ENCODE data around the gene NUP210L. TPM values are rescaled to one million over a fixed set of nuclear protein-coding genes. Genes with fewer than 3 reads are reported as not detected.
"Not testable (repeated sequence)": the region's sequence is repeated elsewhere in the genome, so short reads cannot be mapped to it uniquely, and the experiment has no call there.

NUP210L gene
- total RNA-seq, 1 donor from 2014 or later = 0.10 TPM

DNA sequence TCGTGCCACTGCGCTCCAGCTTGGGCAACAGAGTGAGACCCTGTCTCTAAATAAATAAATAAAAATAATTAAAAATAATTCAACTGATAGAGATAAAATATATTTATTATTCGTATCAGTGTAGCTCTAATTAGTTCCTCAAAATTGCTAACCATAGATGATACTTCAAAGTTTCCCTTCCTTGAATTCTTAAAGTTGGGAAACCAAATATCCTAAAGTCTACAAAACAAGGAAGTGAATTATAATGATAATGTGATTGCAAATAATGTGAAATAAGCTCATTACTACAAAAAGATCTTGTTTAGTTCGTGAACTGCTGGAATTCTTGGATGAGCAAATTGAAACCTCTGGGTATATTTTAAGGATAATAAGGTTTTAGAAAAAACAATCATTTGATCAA is 60.5 kb downstream of the NUP210L start:
- Mint-ChIP-seq H3K9me3 (ENCODE audit: unreplicated experiment) (no peaks in the 10 kb centered on the region), H3K4me1 (ENCODE audit: low read depth, unreplicated experiment) (no peaks in the 10 kb centered on the region), H3K4me3 (ENCODE audit: unreplicated experiment) (no peak overlapping the region), H3K27ac (ENCODE audit: unreplicated experiment) (no peak overlapping the region), H3K36me3 (ENCODE audit: unreplicated experiment) (no peaks in the 10 kb centered on the region), H3K27me3 (ENCODE audit: unreplicated experiment) (no peaks in the 10 kb centered on the region)
- TF ChIP-seq CTCF (IDR thresholded peaks at IDR 0.05; ENCODE audit: partially characterized antibody, unreplicated experiment) = no peak
- DNase-seq = no peak

DNA sequence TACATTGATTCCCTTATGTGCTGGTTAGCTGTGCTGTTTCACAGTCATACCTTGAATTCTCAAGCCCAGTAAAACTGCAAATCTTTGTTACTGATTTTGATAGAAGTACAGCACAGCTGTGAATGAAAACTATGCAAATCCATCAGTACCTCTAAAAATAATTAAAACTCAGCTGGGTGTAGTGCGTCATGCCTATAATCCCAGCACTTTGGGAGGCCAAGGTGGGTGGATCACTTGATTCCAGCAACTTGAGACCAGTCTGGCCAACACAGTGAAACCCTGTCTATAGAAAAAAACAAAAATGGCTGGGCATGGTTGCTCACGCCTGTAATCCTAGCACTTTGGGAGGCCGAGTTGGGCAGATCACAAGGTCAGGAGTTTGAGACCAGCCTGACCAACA is 61.2 kb downstream of the NUP210L start:
- no peak overlapping the region for H3K4me3 Mint-ChIP-seq (ENCODE audit: unreplicated experiment)
- no peak for TF ChIP-seq CTCF (IDR thresholded peaks at IDR 0.05; ENCODE audit: partially characterized antibody, unreplicated experiment)

DNA sequence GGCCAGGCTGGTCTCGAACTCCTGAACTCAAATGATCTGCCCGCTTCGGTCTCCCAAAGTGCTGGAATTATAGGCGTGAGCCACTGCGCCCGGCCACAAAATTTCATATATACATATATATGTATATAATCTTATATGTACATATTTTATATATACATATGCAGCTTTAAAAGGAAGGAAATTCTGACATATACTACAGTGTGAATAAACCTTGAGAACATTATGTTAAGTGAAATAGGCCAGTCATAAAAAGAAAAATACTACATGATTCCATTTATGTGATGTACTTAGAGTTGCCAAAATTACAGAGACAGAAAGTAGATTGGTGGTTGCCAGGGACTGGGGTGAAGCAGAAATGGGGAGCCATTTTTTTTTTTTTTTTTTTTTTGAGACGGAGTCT is 63.2 kb downstream of the NUP210L start:
- H3K4me3 Mint-ChIP-seq (ENCODE audit: unreplicated experiment) = no peak overlapping the region
- no peaks in the 10 kb centered on the region for H3K27me3 Mint-ChIP-seq (ENCODE audit: unreplicated experiment)
- H3K4me1 Mint-ChIP-seq (ENCODE audit: low read depth, unreplicated experiment) = no peaks in the 10 kb centered on the region
- no peaks in the 10 kb centered on the region for H3K9me3 Mint-ChIP-seq (ENCODE audit: unreplicated experiment)
- H3K27ac Mint-ChIP-seq (ENCODE audit: unreplicated experiment) = no peak overlapping the region
- no peak for DNase-seq
- no peaks in the 10 kb centered on the region for H3K36me3 Mint-ChIP-seq (ENCODE audit: unreplicated experiment)
- TF ChIP-seq CTCF (IDR thresholded peaks at IDR 0.05; ENCODE audit: partially characterized antibody, unreplicated experiment) = no peak

More for the DNA sequence above, 61.2 kb downstream of the NUP210L start:
- Mint-ChIP-seq H3K27me3 (ENCODE audit: unreplicated experiment) (no peaks in the 10 kb centered on the region), H3K9me3 (ENCODE audit: unreplicated experiment) (no peaks in the 10 kb centered on the region), H3K36me3 (ENCODE audit: unreplicated experiment) (no peaks in the 10 kb centered on the region), H3K4me1 (ENCODE audit: low read depth, unreplicated experiment) (no peaks in the 10 kb centered on the region), H3K27ac (ENCODE audit: unreplicated experiment) (no peak overlapping the region)
- DNase-seq = no peak

DNA sequence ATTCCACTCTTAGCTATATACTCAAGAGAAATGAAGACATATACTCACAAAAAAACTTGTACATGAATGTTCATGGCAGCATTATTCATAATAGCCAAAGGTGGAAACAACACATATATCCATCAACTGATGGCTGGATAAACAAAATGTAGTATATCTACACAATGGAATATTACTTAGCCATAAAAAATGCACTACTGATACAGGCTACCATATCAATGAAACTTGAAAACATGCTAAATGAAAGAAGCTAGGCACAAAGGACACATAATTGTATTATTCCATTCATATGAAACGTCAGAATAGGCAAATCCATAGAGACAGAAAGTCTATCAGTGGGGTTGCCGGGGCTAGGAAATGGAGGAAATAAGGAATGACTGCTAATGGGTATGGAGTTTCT is 67.3 kb downstream of the NUP210L start:
- H3K36me3 Mint-ChIP-seq (ENCODE audit: unreplicated experiment) = no peaks in the 10 kb centered on the region
- H3K27me3 Mint-ChIP-seq (ENCODE audit: unreplicated experiment) = no peaks in the 10 kb centered on the region
- no peaks in the 10 kb centered on the region for H3K4me1 Mint-ChIP-seq (ENCODE audit: low read depth, unreplicated experiment)
- DNase-seq = no peak
- no peak for TF ChIP-seq CTCF (IDR thresholded peaks at IDR 0.05; ENCODE audit: partially characterized antibody, unreplicated experiment)
- H3K27ac Mint-ChIP-seq (ENCODE audit: unreplicated experiment) = no peak overlapping the region
- no peak overlapping the region for H3K4me3 Mint-ChIP-seq (ENCODE audit: unreplicated experiment)
- peaks cover 4% of the 10 kb centered on the region for H3K9me3 Mint-ChIP-seq (ENCODE audit: unreplicated experiment)

DNA sequence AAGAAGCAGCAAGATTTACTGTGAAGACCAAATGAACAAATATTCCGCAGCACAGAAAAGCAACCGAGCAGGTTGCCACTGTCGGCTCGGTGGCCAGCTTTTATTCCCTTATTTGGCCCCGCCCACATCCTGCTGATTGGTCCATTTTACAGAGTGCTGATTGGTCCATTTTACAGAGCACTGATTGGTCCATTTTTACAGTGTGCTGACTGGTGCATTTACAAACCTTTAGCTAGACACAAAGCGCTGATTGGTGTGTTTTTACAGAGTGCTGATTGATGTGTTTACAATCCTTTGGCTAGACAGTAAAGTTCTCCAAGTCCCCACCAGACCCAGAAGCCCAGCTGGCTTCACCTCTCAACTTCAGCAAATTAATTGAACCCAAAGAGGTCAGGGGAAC is 71.8 kb downstream of the NUP210L start:
- H3K9me3 Mint-ChIP-seq (ENCODE audit: unreplicated experiment); H3K4me1 Mint-ChIP-seq (ENCODE audit: low read depth, unreplicated experiment); H3K36me3 Mint-ChIP-seq (ENCODE audit: unreplicated experiment); H3K27me3 Mint-ChIP-seq (ENCODE audit: unreplicated experiment); H3K27ac Mint-ChIP-seq (ENCODE audit: unreplicated experiment); DNase-seq; H3K4me3 Mint-ChIP-seq (ENCODE audit: unreplicated experiment): not testable (repeated sequence)

Measured in glutamatergic neuron (in vitro differentiated cells).